ENCODE results near the gene DPP6.

DNA sequence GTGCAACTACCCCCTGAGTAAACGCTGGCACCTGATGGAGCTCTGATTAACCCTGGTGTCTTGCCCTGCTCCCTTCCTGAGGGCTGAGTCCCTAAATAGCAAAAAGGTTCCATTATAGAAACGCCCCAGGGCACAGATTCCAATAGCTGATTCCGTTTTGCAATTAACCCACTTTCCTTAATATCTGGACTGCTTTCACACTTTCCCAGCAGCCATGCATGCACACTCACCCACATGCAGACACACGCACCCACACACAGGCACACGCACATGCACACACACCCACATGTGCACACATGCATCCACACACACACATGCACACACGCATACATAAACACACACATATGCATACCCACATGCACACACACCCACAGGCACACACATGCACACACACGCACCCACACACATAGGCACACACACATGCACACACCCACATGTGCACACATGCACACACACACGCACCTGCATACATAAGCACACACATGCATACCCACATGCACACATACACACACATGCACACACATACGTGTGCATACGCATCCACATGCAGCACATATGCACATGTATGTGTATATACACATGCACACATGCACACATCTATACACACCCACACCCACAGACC lies 821.4 kb downstream of the DPP6 start:
- TF ChIP-seq, protein P1, sequence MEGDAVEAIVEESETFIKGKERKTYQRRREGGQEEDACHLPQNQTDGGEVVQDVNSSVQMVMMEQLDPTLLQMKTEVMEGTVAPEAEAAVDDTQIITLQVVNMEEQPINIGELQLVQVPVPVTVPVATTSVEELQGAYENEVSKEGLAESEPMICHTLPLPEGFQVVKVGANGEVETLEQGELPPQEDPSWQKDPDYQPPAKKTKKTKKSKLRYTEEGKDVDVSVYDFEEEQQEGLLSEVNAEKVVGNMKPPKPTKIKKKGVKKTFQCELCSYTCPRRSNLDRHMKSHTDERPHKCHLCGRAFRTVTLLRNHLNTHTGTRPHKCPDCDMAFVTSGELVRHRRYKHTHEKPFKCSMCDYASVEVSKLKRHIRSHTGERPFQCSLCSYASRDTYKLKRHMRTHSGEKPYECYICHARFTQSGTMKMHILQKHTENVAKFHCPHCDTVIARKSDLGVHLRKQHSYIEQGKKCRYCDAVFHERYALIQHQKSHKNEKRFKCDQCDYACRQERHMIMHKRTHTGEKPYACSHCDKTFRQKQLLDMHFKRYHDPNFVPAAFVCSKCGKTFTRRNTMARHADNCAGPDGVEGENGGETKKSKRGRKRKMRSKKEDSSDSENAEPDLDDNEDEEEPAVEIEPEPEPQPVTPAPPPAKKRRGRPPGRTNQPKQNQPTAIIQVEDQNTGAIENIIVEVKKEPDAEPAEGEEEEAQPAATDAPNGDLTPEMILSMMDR (conservative IDR thresholded peaks at IDR 0.05), result no peak
- TF ChIP-seq EZH2 (IDR thresholded peaks at IDR 0.05; ENCODE audit: low read depth), result no peak
